OCI-LY1 (cell line): ENCODE results near the gene MAPK13.

Experiments used
- CTCF ChIP-seq: fragments of 200-600 bp; sonication (generic), shearing (Covaris generic); IDR thresholded peaks from 2 replicates; pipeline ENCODE4 v1.5.1; 2017; ENCODE audit warnings: mild to moderate bottlenecking, antibody characterized with exemption, low read length, moderate library complexity, mixed read lengths
- EZH2 ChIP-seq: fragments of 200-600 bp; sonication (generic), shearing (Covaris generic); IDR thresholded peaks from 2 replicates; pipeline ENCODE4 v1.8.0; 2017; ENCODE audit warnings: borderline replicate concordance, mixed run types, mild to moderate bottlenecking, antibody characterized with exemption, low read length, moderate library complexity, mixed read lengths

- TF ChIP-seq CTCF (no peak), EZH2 (no peak)
Measured at GRCh38 chr6:36104836-36105235, 25.5 kb upstream of the MAPK13 start.
